ELR (cell line): Measurements from ENCODE around the gene TBXAS1.
A peak's percentile ranks its signal among the peaks of the same experiment; 100 is the strongest.

ENCODE experiments used
- DNase-seq: peaks from one replicate; pipeline ENCODE4 v3.0.0-alpha.2; 2015; ENCODE audit warnings: low read depth

TBXAS1 gene

DNA sequence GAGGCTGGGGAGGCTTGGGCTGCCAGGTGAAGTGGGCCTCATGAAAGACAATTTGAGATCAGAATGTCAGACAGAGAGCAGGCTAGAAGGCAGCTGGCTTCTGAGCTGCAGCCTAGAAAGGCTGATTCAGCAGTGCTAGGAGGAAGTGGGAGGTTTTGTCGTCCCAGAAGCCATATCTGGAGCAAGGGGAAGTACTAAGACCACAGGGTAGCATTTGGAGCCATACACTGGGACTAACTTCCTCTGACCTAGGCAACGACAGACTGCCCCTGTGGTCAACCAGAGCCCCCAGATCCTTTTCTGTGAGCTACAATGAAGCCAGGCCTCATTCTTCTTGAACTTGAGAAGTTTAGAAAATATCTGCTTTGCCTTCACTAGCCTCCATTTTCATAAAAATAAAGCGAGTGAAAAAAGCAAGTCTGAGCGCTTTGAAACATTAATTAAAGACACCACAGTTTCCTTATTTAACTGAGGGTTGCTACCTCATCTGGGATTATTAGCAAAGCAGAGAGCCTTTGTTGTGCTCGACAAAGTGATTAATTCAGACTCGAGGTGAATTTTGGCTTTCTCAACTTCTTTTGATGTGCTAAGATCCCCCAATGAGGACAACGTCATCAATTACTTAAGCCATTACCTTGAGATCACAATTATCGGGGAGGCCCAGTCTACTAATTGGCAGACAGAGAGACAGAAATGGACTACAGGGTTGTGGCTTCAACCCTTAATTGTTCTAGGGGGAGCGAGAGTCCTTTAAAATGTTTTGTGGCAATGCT lies 26.6 kb downstream of the TBXAS1 start:
- no peak for DNase-seq

- no peak for DNase-seq
Observed at GRCh38 chr7:139857791-139858190, 28.7 kb downstream of the TBXAS1 start.

DNA sequence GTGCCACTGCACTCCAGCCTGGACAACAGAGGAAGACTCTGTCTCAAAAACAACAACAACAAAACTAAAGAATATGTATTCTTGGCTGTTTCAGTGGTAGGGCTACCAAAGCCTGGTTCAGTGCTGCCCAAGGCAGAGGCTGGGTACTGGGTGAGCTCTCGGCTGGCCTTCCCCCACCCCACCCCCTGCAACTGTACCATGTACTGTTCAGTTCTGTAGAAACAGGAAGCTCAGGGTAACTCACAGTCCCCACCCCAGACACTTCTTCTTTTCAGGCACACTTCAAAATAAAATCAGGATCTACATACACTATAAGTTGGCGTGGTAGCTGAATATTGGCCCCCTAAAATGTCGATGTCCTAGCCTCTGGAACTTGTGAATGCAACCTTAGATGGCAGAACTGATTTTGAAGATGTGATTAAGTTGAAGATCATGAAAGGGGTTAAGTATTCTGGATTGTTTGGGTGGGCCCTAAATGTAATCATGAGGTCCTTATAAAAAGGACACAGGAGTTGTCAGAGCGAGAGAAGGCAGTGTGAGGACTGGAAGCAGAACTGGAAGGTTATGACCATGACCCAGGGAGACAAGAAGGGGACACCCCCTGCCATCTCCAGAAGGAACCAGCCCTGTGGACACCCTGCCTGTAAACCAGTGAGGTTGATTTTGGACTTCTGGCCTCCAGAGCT lies 31.2 kb downstream of the TBXAS1 start:
- no peak for DNase-seq

GRCh38 chr7:139861803-139862202 lies 32.7 kb downstream of the TBXAS1 start:
- DNase-seq, result no peak

DNA sequence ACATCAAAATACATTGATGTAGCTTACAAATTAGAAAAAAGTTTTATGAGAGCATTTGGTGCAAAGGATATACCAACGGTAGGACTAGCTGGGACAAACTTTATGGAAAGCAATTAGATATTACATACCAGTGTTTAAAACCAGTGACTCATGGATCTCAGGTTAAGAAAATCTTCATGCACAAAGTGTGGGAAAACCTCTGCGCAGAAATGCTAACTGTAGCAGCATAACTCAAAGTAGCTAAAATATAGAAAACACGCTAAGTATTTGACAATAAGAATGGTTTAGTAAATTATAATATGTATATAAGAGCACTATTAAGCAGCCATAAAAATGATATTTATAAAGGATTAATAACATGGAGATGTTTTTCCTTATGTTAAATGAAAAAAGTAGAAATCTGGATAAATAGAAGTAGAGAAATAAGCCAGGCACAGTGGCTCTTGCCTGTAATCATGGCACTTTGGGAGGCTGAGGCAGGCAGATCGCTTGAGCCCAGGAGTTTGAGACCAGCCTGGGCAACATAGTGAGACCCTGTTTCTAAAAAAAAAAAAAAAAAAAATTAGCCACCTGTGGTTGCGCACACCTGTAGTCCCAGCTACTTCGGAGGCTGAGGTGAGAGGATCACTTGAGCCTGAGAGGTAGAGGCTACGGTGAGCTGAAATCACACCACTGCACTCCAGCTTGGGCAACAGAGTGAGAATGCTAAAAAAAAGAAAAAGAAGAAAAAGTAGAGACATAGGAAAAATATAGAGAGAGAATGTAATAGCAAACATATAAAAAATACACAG lies 37.2 kb downstream of the TBXAS1 start:
- no peak for DNase-seq

DNA sequence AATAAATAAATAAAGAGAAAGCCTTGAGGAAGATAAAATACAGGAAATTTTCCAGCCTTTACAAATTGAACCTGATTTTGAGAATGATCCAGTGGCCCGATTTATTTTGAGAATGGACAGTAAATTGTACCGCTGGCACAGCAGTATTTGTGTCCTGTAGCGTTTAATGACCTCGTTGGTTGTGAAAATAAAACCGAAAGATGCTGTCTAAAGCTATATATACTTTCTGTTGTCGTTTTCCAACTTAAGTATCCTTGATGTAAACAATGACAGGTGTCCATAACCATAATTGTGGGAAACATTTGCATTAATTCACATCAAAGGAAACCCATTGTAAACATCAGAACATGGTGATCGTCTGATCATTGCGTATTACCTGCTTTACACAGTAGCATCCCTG lies 38.8 kb downstream of the TBXAS1 start:
- no peak for DNase-seq

GRCh38 chr7:139869886-139870285 lies 40.8 kb downstream of the TBXAS1 start:
- no peak for DNase-seq

DNA sequence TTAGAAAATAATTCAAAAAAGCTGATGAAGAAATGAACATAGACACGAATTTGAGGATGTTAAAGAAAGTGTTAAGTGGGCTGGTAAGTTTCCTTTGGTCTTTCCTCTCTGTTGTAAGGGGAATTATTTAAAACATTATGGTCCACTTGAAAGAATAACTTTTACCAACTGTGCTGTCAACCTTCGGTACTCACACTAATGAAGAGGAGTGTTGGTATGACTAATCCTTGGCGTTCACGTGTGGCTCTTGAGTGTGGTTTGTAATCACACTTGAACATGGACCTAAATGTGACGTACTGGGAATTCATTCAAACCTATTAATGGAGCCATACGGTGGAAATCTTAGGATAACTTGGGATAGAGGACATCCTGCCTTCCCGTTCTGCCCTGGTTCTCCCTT lies 41.3 kb downstream of the TBXAS1 start:
- no peak for DNase-seq

GRCh38 chr7:139871331-139871730 lies 42.3 kb downstream of the TBXAS1 start:
- DNase-seq, result no peak

DNA sequence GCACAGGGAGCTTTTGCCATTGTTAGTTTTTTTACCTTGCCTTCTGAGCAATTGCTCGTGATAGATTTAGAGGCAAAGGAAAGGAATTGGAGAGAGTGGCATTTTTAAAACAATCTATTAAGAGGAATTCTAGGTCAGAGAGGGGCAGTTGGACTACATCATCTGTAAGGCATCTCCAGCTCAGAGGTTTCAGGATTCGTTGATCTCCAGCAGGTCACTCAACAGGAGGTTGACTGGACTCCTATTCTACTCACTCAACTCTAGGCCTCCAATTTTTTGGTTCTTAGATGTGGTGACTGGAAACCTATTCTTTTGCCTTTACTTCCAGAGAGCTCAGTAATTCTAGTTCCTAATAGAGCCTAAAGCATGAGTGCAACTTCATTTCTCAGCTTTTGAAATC lies 42.8 kb downstream of the TBXAS1 start:
- no peak for DNase-seq

GRCh38 chr7:139873593-139874301 lies 44.7 kb downstream of the TBXAS1 start:
- no peak for DNase-seq

GRCh38 chr7:139874302-139874629 lies 45.2 kb downstream of the TBXAS1 start:
- DNase-seq, result no peak

GRCh38 chr7:139875821-139876241 lies 46.8 kb downstream of the TBXAS1 start:
- no peak for DNase-seq

- DNase-seq, result peak; percentile 10
Observed at GRCh38 chr7:139876622-139877283, 47.7 kb downstream of the TBXAS1 start.

DNA sequence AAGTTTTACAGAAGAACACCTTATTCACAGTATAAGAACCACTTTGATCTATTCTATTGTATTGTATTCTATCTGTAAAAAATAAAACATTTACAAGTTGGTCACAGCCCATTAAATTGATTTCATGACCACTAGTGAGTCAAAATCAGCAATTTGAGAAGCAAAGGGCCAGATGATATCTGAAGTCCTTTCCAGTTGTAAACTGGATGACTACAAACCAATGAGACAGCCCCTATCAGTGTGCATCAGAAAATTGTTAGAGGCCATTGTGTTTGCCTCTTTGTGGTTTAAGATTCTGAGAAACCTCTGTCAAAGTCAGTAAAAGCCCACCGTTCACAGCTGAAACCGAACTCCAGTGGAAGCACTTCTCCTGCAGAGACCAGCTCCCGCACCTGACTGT lies 54.8 kb downstream of the TBXAS1 start:
- DNase-seq, result no peak

GRCh38 chr7:139884441-139884840 lies 55.4 kb downstream of the TBXAS1 start:
- no peak for DNase-seq

DNA sequence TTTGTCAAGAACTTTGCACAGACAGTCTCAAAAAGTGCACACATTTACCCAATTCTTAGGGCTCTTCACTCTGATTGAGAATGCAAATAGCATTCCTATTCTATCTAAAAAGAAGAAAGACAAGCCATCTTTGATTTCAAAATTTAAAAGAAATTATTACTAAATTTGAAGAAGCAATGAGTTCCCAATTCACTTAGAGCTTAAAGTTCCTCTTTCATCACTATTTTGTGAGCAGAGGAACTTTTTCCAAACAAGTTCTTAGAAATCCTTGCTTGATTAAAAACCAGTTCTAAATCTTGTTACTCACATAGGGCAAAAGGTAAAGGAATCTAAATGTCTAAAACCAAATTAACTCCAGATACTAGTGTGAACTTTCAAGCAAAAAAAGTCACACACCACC lies 56.4 kb downstream of the TBXAS1 start:
- no peak for DNase-seq

DNA sequence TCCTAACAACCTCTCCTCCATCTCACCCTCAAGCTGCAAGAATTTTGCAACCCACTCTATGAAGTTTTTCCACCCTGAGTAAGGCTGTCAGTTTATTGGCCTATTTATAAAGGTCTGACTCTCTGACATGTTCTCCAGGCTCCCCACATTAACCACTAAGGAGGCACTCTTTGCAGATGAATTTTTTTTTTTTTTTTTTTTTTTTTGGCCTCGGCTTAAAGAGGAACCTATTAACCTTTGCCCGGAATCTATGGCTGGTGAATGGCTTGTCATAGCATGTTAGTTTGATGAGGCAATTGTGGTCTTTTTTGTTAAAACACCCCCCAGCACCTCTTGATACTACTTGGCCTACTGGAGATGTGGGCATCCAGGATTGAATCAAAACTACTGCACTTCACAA lies 57.1 kb downstream of the TBXAS1 start:
- DNase-seq, result no peak

DNA sequence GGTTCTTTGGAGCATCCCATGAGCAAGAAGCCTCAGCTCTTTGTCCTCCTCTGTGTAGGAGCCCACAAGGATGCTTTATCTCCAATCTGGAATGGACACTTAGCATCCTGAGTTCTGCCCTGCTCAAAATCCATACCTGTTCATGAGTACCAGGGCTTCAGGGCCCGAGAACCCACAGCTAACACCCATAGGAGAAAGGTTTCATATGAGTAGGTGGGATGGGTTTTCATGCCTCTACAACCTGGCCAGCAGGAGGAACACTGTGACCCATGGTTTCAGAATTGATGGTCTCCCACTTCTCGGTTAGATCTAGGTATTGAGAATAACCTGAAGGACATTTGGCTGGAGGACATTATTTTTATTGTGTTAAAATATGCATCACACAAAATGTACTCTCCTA lies 57.8 kb downstream of the TBXAS1 start:
- no peak for DNase-seq

- DNase-seq, result no peak
Observed at GRCh38 chr7:139887992-139888481, 59.0 kb downstream of the TBXAS1 start.

- DNase-seq, result peak; percentile 75
Observed at GRCh38 chr7:139889186-139889871, 60.3 kb downstream of the TBXAS1 start.
